Measurements from ENCODE around the gene POLR2E. TPM values are rescaled to one million over a fixed set of nuclear protein-coding genes. Genes with fewer than 3 reads are reported as not detected.

The POLR2E gene
- total and polyA plus RNA-seq, 4 donors: 51.8 to 211 (median 171) TPM

DNA sequence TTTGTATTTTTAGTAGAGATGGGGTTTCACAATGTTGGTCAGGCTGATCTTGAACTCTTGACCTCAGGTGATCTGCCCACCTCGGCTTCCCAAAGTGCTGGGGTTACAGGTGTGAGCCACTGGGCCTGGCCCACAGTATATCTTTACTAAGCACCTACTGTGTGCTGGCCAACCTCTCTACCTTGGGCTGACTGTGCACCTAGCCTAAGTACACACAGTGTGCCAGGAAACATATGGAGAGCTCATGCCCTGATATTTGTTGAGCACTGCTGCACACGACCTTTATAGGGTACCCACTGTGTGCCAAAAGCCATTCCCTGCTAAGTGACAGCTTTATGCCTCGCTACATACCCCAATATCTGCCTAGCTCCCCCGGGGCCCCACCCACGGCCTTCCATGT lies 34.5 kb downstream of the POLR2E start:
- Histone ChIP-seq H3K27ac (ENCODE audit: low read depth in 1 of 2, low read length in 2 of 2) (no peak overlapping the region), H3K9me3 (ENCODE audit: control insufficient read depth in 4 of 4, low read length in 3 of 4) (peaks cover 0 to 13% (median 0%) of the 10 kb centered on the region in 4 donors), H3K4me3 (ENCODE audit: low read depth in 1 of 3, low read length in 3 of 3) (no peak overlapping the region), H3K27me3 (ENCODE audit: control insufficient read depth in 4 of 4, insufficient read depth in 4 of 4, low read length in 3 of 4) (no peaks in the 10 kb centered on the region), H3K9ac (ENCODE audit: low read depth in 1 of 2, low read length in 2 of 2) (no peak overlapping the region), H3K36me3 (ENCODE audit: control insufficient read depth in 4 of 4, insufficient read depth in 3 of 4, low read depth in 1 of 4, low read length in 3 of 4) (no peaks in the 10 kb centered on the region), H3K4me1 (ENCODE audit: control insufficient read depth in 4 of 4, insufficient read depth in 4 of 4, low read length in 3 of 4) (peaks cover 0 to 11% (median 6%) of the 10 kb centered on the region in 4 donors)
- TF ChIP-seq EGR1 (IDR thresholded peaks at IDR 0.05; ENCODE audit: low read depth in 2 of 2) (no peak), TAF1 (conservative IDR thresholded peaks at IDR 0.05) (no peak), RXRA (IDR thresholded peaks at IDR 0.05) (no peak), HNF4A (conservative IDR thresholded peaks at IDR 0.05) (no peak), ATF3 (IDR thresholded peaks at IDR 0.05) (no peak), GABPA (IDR thresholded peaks at IDR 0.05 in 1 of 2, conservative IDR thresholded peaks at IDR 0.05 in 1 of 2) (no peak), NR2F2 (IDR thresholded peaks at IDR 0.05) (no peak), JUND (IDR thresholded peaks at IDR 0.05) (no peak), SP1 (IDR thresholded peaks at IDR 0.05) (no peak), CTCF (IDR thresholded peaks at IDR 0.05; ENCODE audit: low read depth, low read length, missing input control) (no peak), HNF4G (IDR thresholded peaks at IDR 0.05) (no peak), REST (IDR thresholded peaks at IDR 0.05) (no peak), FOXA1 (IDR thresholded peaks at IDR 0.05) (no peak), MAX (IDR thresholded peaks at IDR 0.05) (no peak), FOXA2 (IDR thresholded peaks at IDR 0.05) (no peak), RAD21 (IDR thresholded peaks at IDR 0.05) (no peak), YY1 (IDR thresholded peaks at IDR 0.05) (no peak)
- TF ChIP-seq, protein P1, sequence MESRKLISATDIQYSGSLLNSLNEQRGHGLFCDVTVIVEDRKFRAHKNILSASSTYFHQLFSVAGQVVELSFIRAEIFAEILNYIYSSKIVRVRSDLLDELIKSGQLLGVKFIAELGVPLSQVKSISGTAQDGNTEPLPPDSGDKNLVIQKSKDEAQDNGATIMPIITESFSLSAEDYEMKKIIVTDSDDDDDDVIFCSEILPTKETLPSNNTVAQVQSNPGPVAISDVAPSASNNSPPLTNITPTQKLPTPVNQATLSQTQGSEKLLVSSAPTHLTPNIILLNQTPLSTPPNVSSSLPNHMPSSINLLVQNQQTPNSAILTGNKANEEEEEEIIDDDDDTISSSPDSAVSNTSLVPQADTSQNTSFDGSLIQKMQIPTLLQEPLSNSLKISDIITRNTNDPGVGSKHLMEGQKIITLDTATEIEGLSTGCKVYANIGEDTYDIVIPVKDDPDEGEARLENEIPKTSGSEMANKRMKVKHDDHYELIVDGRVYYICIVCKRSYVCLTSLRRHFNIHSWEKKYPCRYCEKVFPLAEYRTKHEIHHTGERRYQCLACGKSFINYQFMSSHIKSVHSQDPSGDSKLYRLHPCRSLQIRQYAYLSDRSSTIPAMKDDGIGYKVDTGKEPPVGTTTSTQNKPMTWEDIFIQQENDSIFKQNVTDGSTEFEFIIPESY (IDR thresholded peaks at IDR 0.05): no peak
- no peak for DNase-seq (ENCODE audit: low spot score)
- 83% methylated on average over 5 of the region's 5 CpGs for WGBS
